BJ (cell line): ENCODE data around the gene RNF138. TPM values are rescaled to one million over a fixed set of nuclear protein-coding genes. Genes with fewer than 3 reads are reported as not detected.

Experiments used
- CTCF ChIA-PET: fragments of 350-600 bp; formaldehyde crosslinking; extraction: SDS; loops from one replicate; lab custom pipeline; 2021; ENCODE audit warnings: antibody characterized with exemption, inconsistent platforms; lab: Yijun Ruan, JAX
- POLR2A ChIA-PET: fragments of 300-600 bp; sonication (Branson Sonifier 250); formaldehyde crosslinking; extraction: SDS; loops from one replicate; lab custom pipeline; 2021; ENCODE audit warnings: antibody characterized with exemption; lab: Charles Lee
- DNase-seq: peaks from one replicate; pipeline ENCODE4 v3.0.0-alpha.2; 2011; ENCODE audit warnings: low read depth
- H3K27me3 ChIP-seq: 2 replicates; pipeline ENCODE4 v1.6.0; 2011; ENCODE audit warnings: low read length; ENCODE audit not compliant: control insufficient read depth, insufficient read depth
- H3K36me3 ChIP-seq: 2 replicates; pipeline ENCODE4 v1.5.1; 2011; ENCODE audit warnings: low read length; ENCODE audit not compliant: control insufficient read depth, insufficient read depth
- H3K4me3 ChIP-seq: 2 replicates; pipeline ENCODE4 v1.5.1; 2011; ENCODE audit warnings: low read depth, mild to moderate bottlenecking, control low read depth, low read length
- polyA plus RNA-seq: library from polyadenylated mRNA; depleted of rRNA; stranded (reverse); fragments of >200 nt; gene quantifications from 2 replicates; pipeline ENCODE4 v1.2.3, GENCODE V29; 2011
- TF ChIP-seq, protein P1 (sequence below): IDR thresholded peaks from 2 replicates; pipeline ENCODE4 v1.5.1; 2011; ENCODE audit warnings: low read depth, mild to moderate bottlenecking, control low read depth, inconsistent platforms, low read length, moderate library complexity; ENCODE audit not compliant: insufficient read depth

Gene RNF138
- polyA plus RNA-seq, 1 experiment = 12.3 TPM

- no peak overlapping the region for H3K4me3 ChIP-seq
- no peak for DNase-seq
- no peaks in the 10 kb centered on the region for H3K36me3 ChIP-seq
- ChIA-PET CTCF (interaction anchor here (0.6 kb wide), 1 partner anchor 183 kb away, joined by 3 read pairs; no protein-coding TSS in a partner anchor), POLR2A (no interaction called here)
- no peaks in the 10 kb centered on the region for H3K27me3 ChIP-seq
- TF ChIP-seq, protein P1, sequence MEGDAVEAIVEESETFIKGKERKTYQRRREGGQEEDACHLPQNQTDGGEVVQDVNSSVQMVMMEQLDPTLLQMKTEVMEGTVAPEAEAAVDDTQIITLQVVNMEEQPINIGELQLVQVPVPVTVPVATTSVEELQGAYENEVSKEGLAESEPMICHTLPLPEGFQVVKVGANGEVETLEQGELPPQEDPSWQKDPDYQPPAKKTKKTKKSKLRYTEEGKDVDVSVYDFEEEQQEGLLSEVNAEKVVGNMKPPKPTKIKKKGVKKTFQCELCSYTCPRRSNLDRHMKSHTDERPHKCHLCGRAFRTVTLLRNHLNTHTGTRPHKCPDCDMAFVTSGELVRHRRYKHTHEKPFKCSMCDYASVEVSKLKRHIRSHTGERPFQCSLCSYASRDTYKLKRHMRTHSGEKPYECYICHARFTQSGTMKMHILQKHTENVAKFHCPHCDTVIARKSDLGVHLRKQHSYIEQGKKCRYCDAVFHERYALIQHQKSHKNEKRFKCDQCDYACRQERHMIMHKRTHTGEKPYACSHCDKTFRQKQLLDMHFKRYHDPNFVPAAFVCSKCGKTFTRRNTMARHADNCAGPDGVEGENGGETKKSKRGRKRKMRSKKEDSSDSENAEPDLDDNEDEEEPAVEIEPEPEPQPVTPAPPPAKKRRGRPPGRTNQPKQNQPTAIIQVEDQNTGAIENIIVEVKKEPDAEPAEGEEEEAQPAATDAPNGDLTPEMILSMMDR = no peak
Measured at GRCh38 chr18:32056613-32057358, 34.9 kb upstream of the RNF138 start.

GRCh38 chr18:32057624-32058165, 34.0 kb upstream of the RNF138 start:
- POLR2A ChIA-PET = no interaction called here
- H3K4me3 ChIP-seq = no peak overlapping the region
- CTCF ChIA-PET = no interaction called here
- H3K27me3 ChIP-seq = no peaks in the 10 kb centered on the region
- DNase-seq = no peak
- TF ChIP-seq, protein P1 = no peak
- no peaks in the 10 kb centered on the region for H3K36me3 ChIP-seq

- ChIA-PET POLR2A (no interaction called here), CTCF (interaction anchor here (1.1 kb wide), 1 partner anchor 12 kb away, joined by 4 read pairs; no protein-coding TSS in a partner anchor)
- DNase-seq = no peak
- H3K4me3 ChIP-seq = no peak overlapping the region
- H3K36me3 ChIP-seq = no peaks in the 10 kb centered on the region
- H3K27me3 ChIP-seq = no peaks in the 10 kb centered on the region
- TF ChIP-seq, protein P1 = no peak
Measured at GRCh38 chr18:32060026-32060425, 31.6 kb upstream of the RNF138 start.

DNA sequence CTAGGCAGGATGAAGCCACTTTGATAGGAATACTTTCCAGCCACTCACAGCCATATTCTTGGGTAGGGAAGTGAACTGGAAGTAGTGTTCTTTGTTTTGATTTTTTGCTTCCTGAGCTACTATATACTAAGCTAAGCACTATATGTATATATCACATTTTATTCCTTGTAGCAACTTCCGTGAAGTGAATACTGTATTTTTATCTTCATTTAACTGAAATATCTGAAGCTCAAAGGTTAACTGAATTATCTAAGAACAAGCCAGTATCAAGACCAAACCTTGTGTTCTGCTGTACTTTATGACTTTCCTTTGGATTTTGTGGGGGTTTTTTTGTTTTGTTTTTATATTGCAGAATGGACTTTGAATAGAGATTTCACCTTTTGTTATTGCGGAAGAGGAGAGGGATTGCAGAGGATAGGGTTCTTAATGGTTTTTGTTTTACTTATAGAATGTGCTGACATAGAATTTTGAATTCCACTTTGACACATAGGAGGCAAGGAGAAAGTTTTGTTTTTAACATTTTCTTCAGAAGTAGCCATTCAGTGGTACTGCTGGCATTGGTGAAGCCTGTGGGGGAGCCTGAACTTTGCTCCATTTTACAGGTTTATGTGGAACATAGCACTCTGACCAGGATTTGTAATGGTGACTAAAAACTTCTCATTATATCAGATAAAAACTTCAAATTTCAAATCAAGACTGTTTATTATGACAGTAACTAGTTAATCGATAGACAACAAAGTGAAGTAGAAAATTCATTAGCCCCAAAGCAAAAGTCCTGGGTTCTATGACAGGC, 24.1 kb upstream of the RNF138 start:
- no peaks in the 10 kb centered on the region for H3K27me3 ChIP-seq

More for the DNA sequence above, 24.1 kb upstream of the RNF138 start:
- TF ChIP-seq, protein P1 = no peak
- ChIA-PET POLR2A (interaction anchor here (0.7 kb wide), 1 partner anchor 11 kb away, joined by 3 read pairs; no protein-coding TSS in a partner anchor), CTCF (no interaction called here)
- H3K4me3 ChIP-seq = no peak overlapping the region
- DNase-seq = no peak
- no peaks in the 10 kb centered on the region for H3K36me3 ChIP-seq
